ENCODE data around the gene TBC1D10A.

TBC1D10A gene, protein sequence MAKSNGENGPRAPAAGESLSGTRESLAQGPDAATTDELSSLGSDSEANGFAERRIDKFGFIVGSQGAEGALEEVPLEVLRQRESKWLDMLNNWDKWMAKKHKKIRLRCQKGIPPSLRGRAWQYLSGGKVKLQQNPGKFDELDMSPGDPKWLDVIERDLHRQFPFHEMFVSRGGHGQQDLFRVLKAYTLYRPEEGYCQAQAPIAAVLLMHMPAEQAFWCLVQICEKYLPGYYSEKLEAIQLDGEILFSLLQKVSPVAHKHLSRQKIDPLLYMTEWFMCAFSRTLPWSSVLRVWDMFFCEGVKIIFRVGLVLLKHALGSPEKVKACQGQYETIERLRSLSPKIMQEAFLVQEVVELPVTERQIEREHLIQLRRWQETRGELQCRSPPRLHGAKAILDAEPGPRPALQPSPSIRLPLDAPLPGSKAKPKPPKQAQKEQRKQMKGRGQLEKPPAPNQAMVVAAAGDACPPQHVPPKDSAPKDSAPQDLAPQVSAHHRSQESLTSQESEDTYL

DNA sequence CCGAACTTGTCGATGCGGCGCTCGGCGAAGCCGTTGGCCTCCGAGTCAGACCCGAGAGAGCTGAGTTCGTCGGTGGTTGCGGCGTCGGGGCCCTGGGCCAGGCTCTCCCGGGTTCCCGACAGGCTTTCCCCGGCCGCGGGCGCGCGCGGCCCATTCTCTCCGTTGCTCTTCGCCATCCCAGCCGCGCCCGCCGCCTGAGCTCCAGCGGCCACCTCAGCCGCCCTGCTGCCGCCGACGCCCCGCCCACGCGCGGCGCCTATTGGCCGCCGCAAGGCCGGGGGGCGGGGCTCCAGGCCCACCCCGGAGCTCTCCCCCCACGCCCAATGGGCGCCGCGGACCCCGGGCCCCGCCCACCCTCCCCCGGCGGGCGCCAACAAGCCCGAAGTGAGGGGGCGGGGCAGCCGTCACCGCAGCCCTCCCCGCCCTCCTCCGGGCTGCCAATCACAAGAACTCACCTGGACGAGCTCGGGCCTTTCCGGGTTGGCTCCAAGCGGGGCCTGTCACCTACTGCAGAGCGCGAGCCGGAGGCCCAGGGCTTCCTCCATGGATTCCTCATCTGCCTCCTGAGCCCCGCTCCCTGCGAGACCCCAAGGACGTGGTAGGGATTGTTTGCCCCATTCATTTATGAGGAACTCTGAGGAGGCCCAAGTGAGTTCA is at the start of gene TBC1D10A:
Gene TBC1D10A (minus strand): TSS at position 236 of the 657 bp plus-strand sequence. CDS start 60 bp downstream, at position 176.
- peak; percentile 88 to 95 for DNase-seq (ENCODE audit: low read depth in 2 of 2)

DNA sequence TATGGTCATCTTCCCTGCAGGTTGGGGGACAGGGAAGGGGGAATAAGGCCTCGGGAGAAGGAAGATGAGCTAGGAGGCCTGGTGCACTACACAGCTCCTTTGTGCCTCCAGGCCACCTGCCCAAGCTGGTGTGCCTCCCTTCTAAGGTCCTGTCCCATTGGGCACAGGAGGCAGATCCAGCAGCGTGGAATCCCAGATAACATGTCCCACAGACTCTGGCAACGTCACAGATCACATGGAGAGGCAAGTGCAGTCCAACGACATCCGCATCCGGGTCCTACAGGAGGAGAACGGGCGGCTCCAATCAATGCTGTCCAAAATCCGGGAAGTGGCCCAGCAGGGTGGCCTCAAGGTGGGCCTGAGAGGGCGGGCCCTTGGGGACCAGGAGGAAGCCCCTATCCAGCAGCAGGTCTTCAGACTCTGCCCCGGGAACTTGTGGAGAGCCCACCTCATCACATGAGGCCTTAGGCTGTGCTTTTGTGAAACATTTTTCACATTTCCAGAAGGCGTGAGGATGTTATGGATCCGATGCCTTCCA is 48.6 kb upstream of the TBC1D10A start:
- no peak for DNase-seq (ENCODE audit: low read depth in 2 of 2)

DNA sequence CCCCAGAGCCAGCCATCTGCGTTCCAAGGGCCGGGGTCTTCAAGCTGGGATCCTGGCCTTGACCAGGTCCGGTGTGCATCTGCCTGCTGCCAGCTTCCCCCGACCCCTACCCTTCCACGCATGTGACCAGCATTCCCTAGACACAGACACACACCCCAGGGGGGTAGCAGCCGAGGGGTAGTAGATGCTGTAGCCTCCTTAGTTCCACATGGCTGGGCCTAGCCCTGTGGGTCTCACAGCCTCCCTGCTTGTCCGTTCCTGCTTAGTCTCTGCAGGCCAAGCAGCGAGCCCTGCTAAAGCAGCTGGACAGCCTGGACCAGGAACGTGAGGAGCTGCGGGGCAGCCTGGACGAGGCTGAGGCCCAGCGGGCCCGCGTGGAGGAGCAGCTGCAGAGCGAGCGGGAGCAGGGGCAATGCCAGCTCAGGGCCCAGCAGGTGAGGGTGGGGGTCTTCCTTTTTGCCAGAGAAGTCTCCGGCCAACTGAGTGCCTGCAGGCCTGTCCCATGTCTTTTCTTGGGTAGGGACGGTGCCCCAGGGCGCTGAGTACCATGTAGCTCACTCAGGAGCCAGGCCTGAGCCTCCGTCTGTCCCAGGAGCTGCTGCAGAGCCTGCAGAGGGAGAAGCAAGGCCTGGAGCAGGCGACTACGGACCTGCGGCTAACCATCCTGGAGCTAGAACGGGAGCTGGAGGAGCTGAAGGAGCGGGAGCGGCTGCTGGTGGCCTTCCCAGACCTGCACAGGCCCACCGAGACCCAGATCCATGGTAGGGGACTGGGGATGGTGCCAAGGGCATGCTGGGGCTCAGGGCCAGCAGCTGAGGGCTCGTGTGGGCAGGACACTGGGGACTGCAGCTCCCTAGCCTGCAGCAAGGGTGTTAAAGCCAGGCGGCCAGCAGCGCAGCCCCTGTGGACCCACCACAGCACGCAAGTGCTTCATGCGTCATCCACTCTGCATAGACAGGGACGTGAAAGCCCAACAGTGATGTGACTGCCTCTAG is 46.9 kb upstream of the TBC1D10A start:
- no peak for DNase-seq (ENCODE audit: low read depth in 2 of 2)

DNA sequence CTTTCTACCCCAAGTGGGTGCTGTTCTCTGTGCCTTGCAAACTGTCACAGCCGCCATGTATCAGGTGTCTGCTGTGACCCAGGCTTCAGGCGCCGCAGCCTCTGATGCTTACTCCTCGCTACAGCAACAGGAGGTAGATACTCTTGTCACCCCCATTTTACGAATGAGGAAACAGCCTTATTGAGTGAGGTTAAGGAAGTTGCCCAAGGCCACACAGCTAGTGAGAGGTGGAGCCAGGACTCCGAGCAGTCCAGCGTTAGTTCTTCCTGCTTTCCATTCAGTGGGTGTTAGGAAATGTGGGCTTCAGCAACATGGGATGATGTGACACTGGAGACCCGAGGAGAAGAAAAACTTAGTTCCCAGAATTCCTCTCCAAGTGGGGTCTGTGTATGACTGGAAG is 46.2 kb upstream of the TBC1D10A start:
- DNase-seq (ENCODE audit: low read depth in 2 of 2) = no peak

DNA sequence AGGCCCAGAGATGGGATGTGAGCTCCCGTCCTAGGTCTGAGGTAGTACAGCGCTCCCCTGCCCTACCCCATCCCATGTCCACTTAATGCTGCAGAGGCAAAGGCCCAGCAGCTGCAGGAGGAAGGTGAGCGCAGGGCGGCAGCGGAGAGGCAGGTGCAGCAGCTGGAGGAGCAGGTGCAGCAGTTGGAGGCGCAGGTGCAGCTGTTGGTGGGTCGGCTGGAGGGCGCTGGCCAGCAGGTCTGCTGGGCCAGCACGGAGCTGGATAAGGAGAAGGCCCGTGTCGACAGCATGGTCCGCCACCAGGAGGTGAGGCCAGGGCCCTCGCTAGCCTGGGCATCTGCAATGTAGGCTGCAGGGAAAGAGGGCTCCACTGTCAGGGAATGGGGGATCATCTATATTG is 45.2 kb upstream of the TBC1D10A start:
- no peak for DNase-seq (ENCODE audit: low read depth in 2 of 2)

DNA sequence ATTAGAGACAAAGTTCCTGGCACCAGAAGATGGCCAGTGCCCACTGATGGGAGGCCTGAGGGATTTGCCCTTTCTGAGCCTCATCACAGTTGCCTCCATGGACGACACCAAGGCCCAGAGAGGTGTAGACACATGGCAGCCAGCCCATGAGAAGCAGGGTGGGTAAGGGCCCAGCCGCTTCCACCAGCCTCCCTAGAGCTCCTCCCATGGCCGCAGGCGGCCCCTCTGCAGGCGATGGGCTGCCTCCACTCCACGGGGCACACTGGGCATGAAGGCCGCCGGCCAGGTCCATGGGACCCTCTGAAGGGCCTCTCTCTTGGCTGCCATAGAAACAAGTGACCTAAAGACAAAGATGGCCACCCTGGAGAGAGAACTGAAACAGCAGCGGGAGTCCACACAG is 44.6 kb upstream of the TBC1D10A start:
- DNase-seq (ENCODE audit: low read depth in 2 of 2) = no peak

DNA sequence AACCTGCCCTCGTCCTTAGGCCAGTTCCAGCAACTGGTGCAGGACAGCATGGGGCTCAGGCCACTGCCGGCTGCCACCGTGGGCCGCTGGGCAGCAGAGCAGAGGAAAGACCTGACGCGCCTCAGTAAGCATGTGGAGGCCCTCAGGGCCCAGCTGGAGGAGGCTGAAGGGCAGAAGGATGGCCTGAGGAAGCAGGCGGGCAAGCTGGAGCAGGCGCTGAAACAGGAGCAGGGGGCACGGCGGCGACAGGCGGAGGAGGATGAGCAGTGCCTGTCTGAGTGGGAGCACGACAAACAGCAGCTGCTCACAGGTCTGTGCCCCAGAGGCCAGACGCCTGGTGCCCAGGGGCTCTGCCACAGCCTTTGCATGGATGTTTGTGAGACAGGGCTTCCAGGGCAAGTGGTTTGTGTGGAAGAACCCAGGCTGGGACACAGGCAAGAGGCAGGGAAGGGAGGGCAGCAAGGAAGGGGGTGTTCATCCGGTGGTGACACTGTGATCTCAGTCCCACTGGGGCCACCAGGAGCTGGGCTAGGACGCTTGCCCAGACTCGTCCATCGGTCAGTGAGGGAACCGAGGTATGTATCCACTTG is 44.0 kb upstream of the TBC1D10A start:
- no peak for DNase-seq (ENCODE audit: low read depth in 2 of 2)

DNA sequence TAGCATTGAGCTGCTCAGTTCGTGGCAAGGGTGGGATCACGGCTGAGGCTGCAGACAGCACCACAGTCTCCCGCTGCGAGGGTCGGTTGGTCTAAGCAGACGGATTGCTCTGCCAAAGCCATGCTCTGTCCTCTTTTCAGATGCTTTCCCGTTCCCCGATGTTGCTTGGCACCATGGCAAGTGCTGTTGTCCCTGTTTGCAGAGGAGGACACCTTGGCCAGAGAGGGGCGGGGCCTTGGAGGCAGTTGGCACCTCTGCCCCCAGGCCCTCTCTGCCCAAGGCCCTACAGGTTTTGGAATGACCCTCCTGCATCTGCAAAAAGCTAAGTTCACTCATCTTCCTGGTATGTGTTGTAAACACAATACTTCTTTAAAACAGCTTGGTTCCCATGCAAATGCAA is 41.7 kb upstream of the TBC1D10A start:
- DNase-seq (ENCODE audit: low read depth in 2 of 2) = no peak

DNA sequence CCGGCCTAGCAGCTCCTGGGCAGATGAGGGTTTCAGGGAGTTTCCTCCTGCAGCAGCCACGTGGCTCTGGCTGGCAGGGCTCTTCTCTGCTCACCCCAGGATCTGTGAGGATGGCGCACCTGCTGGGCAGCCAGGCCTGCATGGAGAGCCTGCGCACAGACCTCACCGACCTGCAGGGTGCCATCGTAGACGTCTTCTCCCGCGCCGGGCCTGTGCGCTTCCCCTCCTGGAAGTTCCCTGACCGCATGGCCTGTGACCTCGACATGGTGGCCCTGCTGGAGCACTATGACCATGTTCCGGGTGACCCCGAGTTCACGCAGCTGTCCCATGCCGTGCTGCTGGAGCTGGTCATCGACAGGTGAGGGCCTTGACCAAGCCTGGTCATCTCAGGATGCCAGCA is 39.1 kb upstream of the TBC1D10A start:
- no peak for DNase-seq (ENCODE audit: low read depth in 2 of 2)

DNA sequence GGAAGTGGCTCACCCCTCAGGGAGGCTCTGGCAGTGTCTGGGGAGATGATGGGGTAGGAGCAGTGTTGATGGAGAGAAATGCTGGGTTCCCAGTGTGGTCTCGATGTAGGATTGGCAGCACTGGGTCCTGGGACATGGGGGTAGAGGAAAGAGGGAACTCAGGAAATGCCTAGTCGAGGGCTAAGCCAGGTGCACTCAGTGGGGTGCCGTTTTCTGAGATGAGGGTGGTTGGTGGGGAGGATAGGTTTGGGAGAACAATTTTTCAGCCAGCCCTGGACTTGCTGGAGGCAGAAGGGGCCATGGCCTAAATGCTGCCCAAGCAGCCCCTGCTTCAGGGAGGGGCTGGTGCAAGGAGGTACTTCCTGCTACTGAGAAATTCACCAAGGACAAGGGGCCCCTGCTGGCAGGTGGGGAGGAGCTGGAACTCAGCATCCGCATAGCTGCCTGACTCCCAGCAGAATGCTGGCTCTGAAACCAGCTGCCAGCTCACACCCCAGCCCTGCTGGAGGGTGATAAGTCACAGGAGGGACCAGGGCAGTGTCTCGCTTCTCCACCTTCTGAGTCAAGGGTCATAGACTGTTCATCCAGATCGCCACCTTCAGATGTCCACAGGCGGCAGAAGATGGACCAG is 36.0 kb upstream of the TBC1D10A start:
- DNase-seq (ENCODE audit: low read depth in 2 of 2) = no peak

DNA sequence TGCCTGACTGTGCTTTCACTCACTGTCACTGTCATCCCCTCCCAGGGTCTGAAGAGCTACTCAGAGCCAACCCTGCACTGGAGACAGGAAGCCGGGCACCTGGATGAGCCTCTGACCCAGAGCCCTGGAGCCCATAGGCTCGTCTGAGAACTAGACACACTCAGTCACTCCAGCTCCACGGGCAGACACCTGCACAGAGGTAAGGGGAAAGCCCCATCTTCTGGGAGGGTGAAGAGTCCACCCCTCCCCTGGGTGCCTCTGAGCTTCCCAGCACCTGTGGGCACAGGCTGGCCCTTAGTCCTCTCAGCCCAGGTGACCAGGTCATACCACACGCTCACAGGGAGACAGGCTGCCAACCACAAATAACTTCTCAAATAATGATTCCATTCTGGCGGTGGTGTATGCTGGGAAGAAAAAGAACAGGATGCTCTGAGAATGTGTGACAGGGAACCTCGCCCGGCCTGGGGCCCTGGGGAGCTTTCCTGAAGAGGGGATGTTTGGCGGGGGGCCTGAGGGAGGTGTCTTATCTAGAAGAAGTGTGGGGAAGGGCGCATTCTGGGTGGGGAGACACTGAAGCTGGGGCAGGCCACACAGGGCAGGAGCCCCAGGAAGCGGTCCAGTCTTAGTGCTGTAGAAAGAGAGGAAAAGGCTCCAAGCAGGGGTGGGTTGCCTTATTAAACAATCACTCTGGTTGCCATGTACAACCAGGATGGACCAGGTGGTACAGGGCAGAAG is 35.3 kb upstream of the TBC1D10A start:
- no peak for DNase-seq (ENCODE audit: low read depth in 2 of 2)

DNA sequence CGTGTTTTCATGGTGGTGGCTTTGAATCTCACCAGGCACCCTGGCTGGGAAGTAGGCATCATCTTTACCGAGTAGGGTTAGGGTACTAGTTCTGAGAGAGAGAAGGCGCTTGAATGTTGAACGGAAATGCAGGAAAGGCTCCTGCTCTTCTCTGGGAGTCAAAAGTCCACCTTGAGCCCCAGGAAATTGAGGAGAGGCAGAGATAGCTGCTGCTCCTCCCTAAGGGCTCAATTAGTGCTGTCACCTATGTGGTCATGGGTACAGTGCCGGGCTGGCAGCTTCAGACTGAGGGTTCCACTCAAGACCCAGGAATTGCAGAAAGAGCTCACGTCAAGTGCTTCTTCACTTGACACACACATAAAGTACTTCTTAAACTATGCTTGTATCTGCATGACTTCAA is 31.8 kb upstream of the TBC1D10A start:
- DNase-seq (ENCODE audit: low read depth in 2 of 2) = no peak

DNA sequence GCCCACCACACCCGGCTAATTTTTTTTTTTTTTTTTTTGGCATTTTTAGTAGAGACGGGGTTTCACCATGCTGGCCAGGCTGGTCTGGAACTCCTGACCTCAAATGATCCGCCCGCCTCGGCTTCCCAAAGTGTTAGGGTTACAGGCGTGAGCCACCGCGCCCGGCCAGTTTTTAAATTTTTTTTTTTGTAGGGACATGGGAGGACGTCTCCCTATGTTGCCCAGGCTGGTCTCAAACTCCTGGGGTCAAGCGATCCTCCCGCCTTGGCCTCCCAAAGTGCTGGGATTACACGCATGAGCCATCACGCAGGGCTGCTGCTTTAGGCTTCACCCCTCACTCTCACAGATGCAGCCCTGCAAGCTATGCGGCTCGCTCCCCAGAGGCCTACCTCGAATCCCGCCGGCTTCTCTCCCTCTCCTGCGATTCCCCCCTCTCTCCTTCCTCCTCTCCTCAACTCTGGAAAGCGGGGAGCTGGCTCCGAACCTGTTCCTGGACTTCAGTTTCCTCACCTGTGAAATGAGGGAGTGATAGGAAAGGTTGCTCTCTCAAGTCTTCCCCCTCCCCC is 31.0 kb upstream of the TBC1D10A start:
- no peak for DNase-seq (ENCODE audit: low read depth in 2 of 2)

DNA sequence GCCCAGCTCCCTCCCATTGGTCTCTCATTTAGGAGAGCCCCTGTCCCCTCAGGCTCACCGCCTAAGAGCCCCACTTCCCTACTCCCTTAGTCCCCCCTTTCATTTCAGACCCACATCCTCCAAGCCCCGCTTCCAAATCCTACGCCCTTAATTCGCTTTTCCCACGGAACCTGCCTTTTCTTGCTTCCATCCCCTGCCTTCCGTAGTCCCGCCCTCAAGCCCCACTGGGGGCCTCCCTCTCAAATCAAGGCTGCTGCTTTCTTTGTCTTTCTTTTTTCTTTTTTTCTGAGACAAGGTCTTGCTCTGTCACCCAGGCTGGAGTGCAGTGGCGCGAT is 30.5 kb upstream of the TBC1D10A start:
- no peak for DNase-seq (ENCODE audit: low read depth in 2 of 2)

DNA sequence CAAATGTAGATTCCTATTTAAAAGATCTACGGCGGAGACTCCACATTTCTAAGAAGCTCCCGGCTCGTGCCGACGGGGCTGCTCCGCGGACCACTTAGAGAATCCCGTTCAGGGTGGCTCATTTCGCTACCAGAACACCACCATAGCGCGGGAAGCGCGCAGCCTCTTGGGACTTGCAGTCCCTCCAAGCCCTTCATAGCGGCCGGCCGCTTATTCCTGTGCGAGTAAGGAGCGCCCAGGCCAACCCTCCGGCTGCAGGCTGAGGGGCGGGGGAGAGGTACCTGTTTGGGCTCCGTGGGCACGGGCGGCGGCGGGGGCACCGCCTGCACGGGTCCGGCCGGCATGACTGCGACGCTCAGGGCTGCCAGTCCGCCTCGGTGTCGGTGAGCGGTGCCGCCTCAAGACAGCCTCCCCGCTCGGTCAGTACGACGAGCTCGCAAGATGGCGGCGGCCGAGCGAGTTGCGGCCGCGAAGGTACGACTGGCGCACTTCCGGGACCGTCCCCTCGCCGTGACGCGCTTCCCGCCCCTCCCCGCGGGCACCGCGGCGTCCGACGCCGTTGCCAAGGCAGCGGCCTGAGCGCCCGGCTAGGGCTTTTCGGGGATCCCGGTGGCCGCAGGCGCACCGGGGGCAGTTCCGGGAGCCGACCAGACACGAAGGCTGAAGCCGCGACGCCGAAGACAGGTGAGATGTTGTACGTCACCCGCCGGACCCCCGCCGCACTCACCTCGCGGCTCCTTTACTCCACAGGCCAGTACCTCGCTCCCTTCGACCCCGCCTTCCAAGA is 29.9 kb upstream of the TBC1D10A start, which contains the start of the genes CCDC157 and SF3A1:
Gene CCDC157 (plus strand): TSS at position 559 of the 787 bp plus-strand sequence. CDS start 8,994 bp downstream, outside the sequence.
Gene SF3A1 (minus strand): TSS at position 446 of the 787 bp plus-strand sequence. CDS start 102 bp downstream, at position 344.
- peak; percentile 84 to 85 for DNase-seq (ENCODE audit: low read depth in 2 of 2)

DNA sequence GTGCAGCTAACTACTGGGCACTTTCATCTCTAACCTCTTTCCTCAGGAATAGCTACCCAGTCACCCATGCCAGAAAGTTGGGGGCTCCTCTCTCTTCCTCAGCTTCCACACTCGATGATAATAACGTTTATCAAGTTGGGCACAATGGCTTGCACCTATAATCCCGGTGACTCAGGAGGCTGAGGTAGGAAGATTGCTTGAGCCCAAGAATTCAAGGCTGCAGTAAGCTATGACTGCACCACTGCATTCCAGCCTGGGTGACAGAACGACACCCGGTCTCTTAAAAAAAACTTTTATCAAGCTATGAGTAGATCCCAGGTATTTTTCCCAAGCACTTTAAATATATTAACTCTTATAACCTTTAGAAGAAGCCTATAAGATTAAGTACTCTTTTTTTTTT is 27.9 kb upstream of the TBC1D10A start:
- DNase-seq (ENCODE audit: low read depth in 2 of 2) = no peak

DNA sequence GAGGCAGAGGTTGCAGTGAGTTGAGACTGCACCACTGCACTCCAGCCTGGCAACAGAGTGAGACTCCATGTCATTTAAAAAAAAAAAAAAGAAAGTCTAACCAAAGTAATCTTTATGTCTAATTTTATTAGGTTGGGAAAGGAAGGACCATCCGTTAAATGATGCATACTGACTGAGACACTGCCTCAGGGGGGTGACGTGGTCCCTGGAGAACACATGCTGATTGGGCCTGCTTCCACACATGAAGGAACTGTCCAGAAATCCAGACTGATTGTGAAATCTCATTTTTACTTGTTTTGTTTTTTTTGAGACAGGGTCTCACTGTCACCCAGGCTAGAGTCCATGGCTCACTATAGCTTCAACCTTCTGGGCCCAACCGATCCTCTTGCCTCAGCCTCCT is 24.5 kb upstream of the TBC1D10A start:
- no peak for DNase-seq (ENCODE audit: low read depth in 2 of 2)

DNA sequence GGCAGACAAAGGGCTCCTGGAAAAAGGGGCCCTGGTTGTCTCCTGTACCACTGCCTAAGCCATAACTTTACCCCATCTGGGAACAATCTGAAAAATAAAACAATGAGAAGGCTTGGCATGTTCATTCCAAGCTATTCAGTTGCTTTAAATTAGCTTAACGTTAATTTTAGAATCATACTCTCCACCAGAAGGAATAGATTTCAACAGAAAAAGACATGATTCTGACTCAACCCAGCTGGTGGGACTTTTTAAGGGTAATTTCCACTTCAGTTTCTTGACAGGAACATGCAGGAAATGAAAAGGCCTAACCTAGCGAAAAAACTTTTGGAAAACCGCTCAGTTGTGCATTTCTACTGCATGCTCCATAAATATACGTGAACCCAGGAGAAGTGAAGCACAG is 22.1 kb upstream of the TBC1D10A start:
- DNase-seq (ENCODE audit: low read depth in 2 of 2) = no peak

DNA sequence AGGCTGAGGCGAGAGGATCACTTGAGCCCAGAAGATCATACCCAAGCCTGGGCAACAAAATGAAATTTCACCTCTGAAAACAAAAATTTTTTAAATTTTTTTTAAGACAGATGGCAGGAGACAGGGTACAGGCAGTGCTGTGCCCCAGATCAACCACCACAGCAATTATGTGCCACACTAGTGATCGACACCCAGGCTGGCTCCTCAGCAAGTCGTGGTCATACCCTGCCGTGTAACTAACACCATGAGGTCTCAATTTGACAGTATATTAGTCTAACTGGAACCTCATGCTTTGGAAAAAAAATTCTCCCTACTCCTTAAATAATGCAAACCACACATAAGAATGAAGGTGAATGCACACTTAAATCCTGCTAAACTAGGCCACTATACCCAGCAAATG is 21.7 kb upstream of the TBC1D10A start:
- no peak for DNase-seq (ENCODE audit: low read depth in 2 of 2)
